GM12874 (cell line): Measurements from ENCODE around the gene CHCHD4.

Experiments used
- CTCF ChIP-seq: IDR thresholded peaks from 2 replicates; pipeline ENCODE4 v1.5.1; 2011; ENCODE audit warnings: low read depth, mild to moderate bottlenecking, control low read depth, low read length, moderate library complexity; ENCODE audit not compliant: insufficient read depth

Gene CHCHD4

DNA sequence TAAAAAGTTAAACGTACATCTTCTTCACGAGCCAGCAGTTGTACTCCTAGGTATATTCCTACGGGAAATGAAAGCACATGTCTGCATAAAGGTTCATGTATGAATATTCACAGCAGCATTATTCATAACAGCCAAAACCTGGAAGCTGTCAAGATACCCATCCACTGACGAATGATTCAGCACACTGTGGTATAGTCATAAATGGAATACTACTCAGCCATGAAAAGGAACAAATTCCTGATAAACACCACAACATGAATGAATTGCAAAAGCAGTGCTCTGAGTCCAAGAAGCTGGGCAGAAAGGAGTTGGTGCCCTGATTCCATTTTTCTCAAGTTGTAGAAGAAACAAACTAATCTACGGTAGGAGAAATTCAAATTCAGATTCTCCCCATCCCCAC lies 4.1 kb upstream of the CHCHD4 start:
- no peak for TF ChIP-seq CTCF

DNA sequence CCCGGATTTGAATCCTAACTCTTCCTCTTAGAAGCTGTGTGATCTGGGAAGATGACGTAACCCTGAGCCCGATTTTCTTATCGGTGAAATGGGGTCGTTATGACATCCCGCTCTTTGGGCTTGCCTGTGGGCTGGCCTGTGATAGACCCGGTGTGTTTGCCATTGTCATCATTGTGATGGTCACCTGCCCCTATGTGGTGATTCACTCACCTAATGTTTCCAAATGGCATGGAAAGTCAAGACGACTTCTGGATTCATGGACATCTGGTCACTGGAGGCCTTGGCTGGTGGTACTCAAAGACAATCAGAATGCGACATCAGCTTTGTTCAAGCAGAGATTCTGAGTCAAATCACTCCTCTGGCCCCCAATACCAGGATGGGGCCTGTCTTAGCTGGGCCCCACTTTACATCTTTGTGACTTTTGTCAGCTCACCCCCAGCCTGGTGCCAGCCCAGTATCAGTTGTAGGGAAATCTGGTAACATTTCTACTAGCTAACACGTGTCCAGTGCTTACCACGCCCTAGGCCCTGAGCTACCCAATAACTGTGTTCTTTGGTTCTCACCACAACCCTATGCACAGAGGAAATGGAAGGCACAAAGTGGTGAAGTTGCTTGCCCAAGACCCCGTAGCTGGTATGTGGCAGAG lies 3.0 kb upstream of the CHCHD4 start:
- TF ChIP-seq CTCF = no peak

- no peak for TF ChIP-seq CTCF
These were observed 2.3 kb upstream of the CHCHD4 start for GRCh38 chr3:14126887-14127505.

- TF ChIP-seq CTCF = no peak
These were observed 1.6 kb upstream of the CHCHD4 start for GRCh38 chr3:14126017-14126886.

DNA sequence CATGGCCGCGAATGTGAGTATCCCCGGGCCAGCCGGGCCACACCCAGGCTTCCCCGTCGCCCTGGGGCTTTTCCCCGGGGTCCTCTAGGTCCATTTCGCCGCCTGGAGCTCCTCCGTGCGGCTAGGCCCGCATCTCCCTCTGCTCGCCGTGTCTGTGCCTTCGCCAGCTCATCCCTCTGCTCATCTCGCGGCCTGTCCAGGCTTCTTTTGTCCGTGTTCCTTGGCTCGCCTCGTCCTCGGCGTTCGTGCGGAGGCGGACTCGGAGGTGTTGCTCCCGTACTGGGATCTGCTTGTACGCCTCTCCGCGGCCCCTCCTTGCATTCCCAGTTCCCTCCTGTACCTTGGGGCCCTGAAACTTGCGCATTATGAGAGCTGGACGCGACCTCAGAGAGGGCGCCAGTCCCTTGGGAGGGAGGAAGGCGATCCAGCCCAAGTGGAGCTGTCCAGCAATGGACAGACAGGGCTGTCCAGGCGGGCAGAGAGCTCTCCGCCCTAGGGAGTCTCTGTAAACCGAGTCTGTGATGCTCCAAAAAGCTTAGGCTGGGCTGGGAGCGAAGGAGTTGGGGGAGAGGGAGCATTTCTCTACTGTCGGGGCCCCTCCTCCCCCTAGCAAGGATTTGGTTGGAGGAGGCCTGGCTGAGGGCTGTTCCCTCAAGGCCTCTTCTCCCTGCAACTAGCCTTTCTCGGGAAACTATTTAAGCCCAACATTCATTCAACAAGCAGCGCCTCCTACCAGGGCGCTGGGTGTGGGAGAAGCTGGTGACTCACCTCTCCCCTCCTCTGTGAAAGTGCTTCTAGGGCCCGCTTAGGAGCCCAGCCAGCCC lies 735 bp upstream of the CHCHD4 start:
- no peak for TF ChIP-seq CTCF

DNA sequence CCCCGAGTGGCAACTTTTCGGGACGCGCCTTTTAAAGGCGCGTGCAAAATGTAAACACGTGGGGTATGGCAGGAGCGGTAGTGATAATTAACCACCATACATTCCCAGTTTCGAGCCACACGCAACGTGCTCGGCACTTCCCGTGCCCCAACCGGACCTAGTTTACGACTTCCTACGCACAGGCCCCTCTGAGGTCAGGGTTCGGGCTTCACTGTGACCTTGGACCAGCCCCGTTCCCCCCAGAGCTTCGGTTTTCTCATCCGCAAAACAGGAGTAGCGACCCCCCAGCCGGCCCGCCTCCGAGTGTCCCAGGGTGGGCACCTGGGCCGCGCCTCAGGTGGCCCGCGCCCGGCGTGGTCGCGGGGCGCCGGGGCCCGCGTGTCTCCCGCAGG lies 451 bp downstream of the CHCHD4 start:
- TF ChIP-seq CTCF = no peak
